ENCODE measurements around the gene SAC3D1.

Gene SAC3D1

GRCh38 chr11:65060913-65061408 is 20.0 kb downstream of the SAC3D1 start:
- DNase-seq (ENCODE audit: low read depth) = no peak

GRCh38 chr11:65063532-65063931 is 22.5 kb downstream of the SAC3D1 start:
- DNase-seq (ENCODE audit: low read depth) = no peak

GRCh38 chr11:65064847-65065240 is 23.8 kb downstream of the SAC3D1 start:
- DNase-seq (ENCODE audit: low read depth) = no peak

- no peak for DNase-seq (ENCODE audit: low read depth)
Observed at GRCh38 chr11:65065851-65066250, 24.8 kb downstream of the SAC3D1 start.

- no peak for DNase-seq (ENCODE audit: low read depth)
Observed at GRCh38 chr11:65066315-65066714, 25.3 kb downstream of the SAC3D1 start.

- DNase-seq (ENCODE audit: low read depth) = no peak
Observed at GRCh38 chr11:65066805-65067291, 25.8 kb downstream of the SAC3D1 start.

- no peak for DNase-seq (ENCODE audit: low read depth)
Observed at GRCh38 chr11:65067446-65067845, 26.4 kb downstream of the SAC3D1 start.

- no peak for DNase-seq (ENCODE audit: low read depth)
Observed at GRCh38 chr11:65069217-65069616, 28.2 kb downstream of the SAC3D1 start.

- no peak for DNase-seq (ENCODE audit: low read depth)
Observed at GRCh38 chr11:65071907-65072630, 31.1 kb downstream of the SAC3D1 start.

- no peak for DNase-seq (ENCODE audit: low read depth)
Observed at GRCh38 chr11:65072631-65072966, 31.6 kb downstream of the SAC3D1 start.

- no peak for DNase-seq (ENCODE audit: low read depth)
Observed at GRCh38 chr11:65077451-65077850, 36.4 kb downstream of the SAC3D1 start.

- peak; percentile 58 for DNase-seq (ENCODE audit: low read depth)
Observed at GRCh38 chr11:65078151-65078550, 37.1 kb downstream of the SAC3D1 start.

GRCh38 chr11:65078786-65079342 is 37.9 kb downstream of the SAC3D1 start:
- DNase-seq (ENCODE audit: low read depth) = no peak

- DNase-seq (ENCODE audit: low read depth) = no peak
Observed at GRCh38 chr11:65083134-65083833, 42.3 kb downstream of the SAC3D1 start.

- peak; percentile 96 for DNase-seq (ENCODE audit: low read depth)
Observed at GRCh38 chr11:65083834-65084597, 43.0 kb downstream of the SAC3D1 start, which contains the start of the genes CDCA5 and ZFPL1. Gene CDCA5, minus strand, starts transcription at chr11:65084040. Its CDS starts 62 bp downstream, at chr11:65083978. Gene ZFPL1, plus strand, starts transcription at chr11:65084222. Its CDS starts 477 bp downstream, at chr11:65084699.

GRCh38 chr11:65084598-65085375 is 43.8 kb downstream of the SAC3D1 start:
- no peak for DNase-seq (ENCODE audit: low read depth)

- DNase-seq (ENCODE audit: low read depth) = no peak
Observed at GRCh38 chr11:65085446-65085845, 44.4 kb downstream of the SAC3D1 start.

- no peak for DNase-seq (ENCODE audit: low read depth)
Observed at GRCh38 chr11:65086809-65087208, 45.8 kb downstream of the SAC3D1 start.

- DNase-seq (ENCODE audit: low read depth) = no peak
Observed at GRCh38 chr11:65087216-65087615, 46.2 kb downstream of the SAC3D1 start.

GRCh38 chr11:65087827-65088226 is 46.8 kb downstream of the SAC3D1 start:
- no peak for DNase-seq (ENCODE audit: low read depth)

- no peak for DNase-seq (ENCODE audit: low read depth)
Observed at GRCh38 chr11:65089621-65090020, 48.6 kb downstream of the SAC3D1 start.
